GM06990 (cell line): ENCODE measurements around the gene GAS2.

Experiments
- DNase-seq: peaks from one replicate; pipeline ENCODE4 v3.0.0-alpha.2; 2011; ENCODE audit not compliant: insufficient read length; ENCODE audit errors: extremely low read depth
- H3K27me3 ChIP-seq: replicated peaks from 2 replicates; pipeline ENCODE4 v1.6.0; 2011; ENCODE audit warnings: low read length; ENCODE audit not compliant: control insufficient read depth, insufficient read depth
- H3K36me3 ChIP-seq: 2 replicates; pipeline ENCODE4 v1.5.1; 2011; ENCODE audit warnings: low read length; ENCODE audit not compliant: control insufficient read depth, insufficient read depth
- H3K4me3 ChIP-seq: replicated peaks from 2 replicates; pipeline ENCODE4 v1.5.1; 2011; ENCODE audit warnings: low read depth, mild to moderate bottlenecking, control low read depth, low read length
- CTCF ChIP-seq: IDR thresholded peaks from 2 replicates; pipeline ENCODE4 v1.5.1; 2011; ENCODE audit warnings: low read length, control low read depth, mild to moderate bottlenecking, inconsistent platforms; ENCODE audit not compliant: insufficient read depth, poor library complexity, severe bottlenecking

The GAS2 gene

GRCh38 chr11:22851477-22851876, 185.1 kb downstream of the GAS2 start:
- DNase-seq, result no peak
- TF ChIP-seq CTCF, result no peak
- Histone ChIP-seq H3K36me3 (no peaks in the 10 kb centered on the region), H3K27me3 (no peaks in the 10 kb centered on the region), H3K4me3 (no peak overlapping the region)

GRCh38 chr11:22859756-22860155, 193.3 kb downstream of the GAS2 start:
- DNase-seq, result no peak
- no peak for TF ChIP-seq CTCF
- Histone ChIP-seq H3K4me3 (no peak overlapping the region), H3K36me3 (no peaks in the 10 kb centered on the region), H3K27me3 (no peaks in the 10 kb centered on the region)

- Histone ChIP-seq H3K4me3 (no peak within 1 kb of the TSS), H3K36me3 (no peaks in the 10 kb centered on the region), H3K27me3 (no peaks in the 10 kb centered on the region)
- TF ChIP-seq CTCF, result no peak
- DNase-seq, result no peak
Measured at GRCh38 chr11:22860241-22860640, 193.8 kb downstream of the GAS2 start, which contains the start of gene CCDC179. TSS of gene CCDC179 (minus strand) at chr11:22860474. CDS start at chr11:22860421, 53 bp downstream.
